ENCODE results near the gene AK4. TPM values are rescaled to one million over a fixed set of nuclear protein-coding genes. Genes with fewer than 3 reads are reported as not detected.

AK4 gene
- total and polyA plus RNA-seq, 9 donors = 1.7 to 25.6 (median 13.2) TPM

GRCh38 chr1:65230731-65231481 is 82.9 kb downstream of the AK4 start:
- no peak overlapping the region for H3K27ac ChIP-seq
- H3K4me3 ChIP-seq = no peak overlapping the region
- no peak for DNase-seq
- no peaks in the 10 kb centered on the region for H3K27me3 ChIP-seq
- no peaks in the 10 kb centered on the region for H3K36me3 ChIP-seq
- H3K9me3 ChIP-seq = no peaks in the 10 kb centered on the region
- H3K4me1 ChIP-seq (ENCODE audit: insufficient read depth) = no peaks in the 10 kb centered on the region
- TF ChIP-seq EP300 (IDR thresholded peaks at IDR 0.05) (no peak), POLR2A (IDR thresholded peaks at IDR 0.05) (no peak)
- TF ChIP-seq, protein P1, sequence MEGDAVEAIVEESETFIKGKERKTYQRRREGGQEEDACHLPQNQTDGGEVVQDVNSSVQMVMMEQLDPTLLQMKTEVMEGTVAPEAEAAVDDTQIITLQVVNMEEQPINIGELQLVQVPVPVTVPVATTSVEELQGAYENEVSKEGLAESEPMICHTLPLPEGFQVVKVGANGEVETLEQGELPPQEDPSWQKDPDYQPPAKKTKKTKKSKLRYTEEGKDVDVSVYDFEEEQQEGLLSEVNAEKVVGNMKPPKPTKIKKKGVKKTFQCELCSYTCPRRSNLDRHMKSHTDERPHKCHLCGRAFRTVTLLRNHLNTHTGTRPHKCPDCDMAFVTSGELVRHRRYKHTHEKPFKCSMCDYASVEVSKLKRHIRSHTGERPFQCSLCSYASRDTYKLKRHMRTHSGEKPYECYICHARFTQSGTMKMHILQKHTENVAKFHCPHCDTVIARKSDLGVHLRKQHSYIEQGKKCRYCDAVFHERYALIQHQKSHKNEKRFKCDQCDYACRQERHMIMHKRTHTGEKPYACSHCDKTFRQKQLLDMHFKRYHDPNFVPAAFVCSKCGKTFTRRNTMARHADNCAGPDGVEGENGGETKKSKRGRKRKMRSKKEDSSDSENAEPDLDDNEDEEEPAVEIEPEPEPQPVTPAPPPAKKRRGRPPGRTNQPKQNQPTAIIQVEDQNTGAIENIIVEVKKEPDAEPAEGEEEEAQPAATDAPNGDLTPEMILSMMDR (IDR thresholded peaks at IDR 0.05) = no peak
- intact Hi-C loops (cut with DNase I) = no loop called here
- WGBS, 3 donors = 94 to 96% (median 94%) methylated on average over 1 of the region's 1 CpG

DNA sequence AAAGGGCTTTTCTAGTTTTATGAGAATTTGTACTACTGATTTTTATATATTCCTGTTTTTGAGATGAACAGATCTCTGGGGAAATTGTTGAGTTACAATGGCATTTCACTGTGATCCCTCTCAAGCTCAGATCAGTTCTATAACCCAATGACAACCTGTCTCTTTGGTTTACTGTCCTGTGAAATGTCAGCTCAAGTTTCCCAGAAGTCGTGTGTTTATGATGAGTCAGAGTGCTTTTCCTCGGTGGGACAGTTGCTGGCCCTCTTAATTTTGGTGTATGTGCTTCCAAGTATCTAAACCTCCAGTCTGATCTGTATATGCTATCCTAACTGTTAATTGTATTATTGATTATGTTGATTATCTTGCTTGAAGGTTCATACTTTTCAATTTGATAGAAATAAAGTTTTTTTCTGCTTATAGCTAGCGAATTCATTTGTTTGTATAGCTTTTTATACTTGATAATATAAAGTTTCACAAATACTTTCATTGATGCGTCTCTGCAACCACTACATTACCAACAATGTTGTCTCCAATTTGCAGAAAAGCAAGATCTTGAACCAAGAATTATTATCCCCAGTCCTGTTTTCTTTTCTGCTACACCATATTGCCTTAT is 83.8 kb downstream of the AK4 start:
- intact Hi-C loops (cut with DNase I) = no loop called here
- Histone ChIP-seq H3K27ac (no peak overlapping the region), H3K4me3 (no peak overlapping the region), H3K4me1 (ENCODE audit: insufficient read depth) (no peaks in the 10 kb centered on the region), H3K36me3 (no peaks in the 10 kb centered on the region), H3K27me3 (no peaks in the 10 kb centered on the region), H3K9me3 (no peaks in the 10 kb centered on the region)
- TF ChIP-seq EP300 (IDR thresholded peaks at IDR 0.05) (no peak), POLR2A (IDR thresholded peaks at IDR 0.05) (no peak)
- TF ChIP-seq, protein P1 (IDR thresholded peaks at IDR 0.05) = no peak
- WGBS, 3 donors = 72 to 75% (median 72%) methylated on average over 4 of the region's 4 CpGs
- DNase-seq = no peak

GRCh38 chr1:65232461-65232990 is 84.5 kb downstream of the AK4 start:
- no peak overlapping the region for H3K27ac ChIP-seq
- DNase-seq = no peak
- TF ChIP-seq, protein P1 (IDR thresholded peaks at IDR 0.05) = no peak
- no peak for TF ChIP-seq EP300 (IDR thresholded peaks at IDR 0.05)
- no peak for TF ChIP-seq POLR2A (IDR thresholded peaks at IDR 0.05)
- H3K4me3 ChIP-seq = no peak overlapping the region
- intact Hi-C loops (cut with DNase I) = no loop called here
- no peaks in the 10 kb centered on the region for H3K4me1 ChIP-seq (ENCODE audit: insufficient read depth)
- H3K9me3 ChIP-seq = no peaks in the 10 kb centered on the region
- no peaks in the 10 kb centered on the region for H3K36me3 ChIP-seq
- WGBS, 3 donors = 85 to 87% (median 86%) methylated on average over 4 of the region's 4 CpGs
- no peaks in the 10 kb centered on the region for H3K27me3 ChIP-seq

- intact Hi-C loops (cut with DNase I) = no loop called here
- Histone ChIP-seq H3K4me3 (no peak overlapping the region), H3K27me3 (no peaks in the 10 kb centered on the region), H3K36me3 (no peaks in the 10 kb centered on the region), H3K9me3 (no peaks in the 10 kb centered on the region), H3K27ac (no peak overlapping the region), H3K4me1 (ENCODE audit: insufficient read depth) (no peaks in the 10 kb centered on the region)
- WGBS, 3 donors = 59 to 80% (median 73%) methylated on average over 2 of the region's 2 CpGs
- TF ChIP-seq, protein P1 (IDR thresholded peaks at IDR 0.05) = no peak
- no peak for TF ChIP-seq POLR2A (IDR thresholded peaks at IDR 0.05)
- no peak for TF ChIP-seq EP300 (IDR thresholded peaks at IDR 0.05)
- DNase-seq = no peak
Observed at GRCh38 chr1:65233782-65234181, 85.8 kb downstream of the AK4 start.

All from ovary (tissue), 9 donors.